HG02938 (cell line): ENCODE data around the gene MYO1E.
A peak's percentile ranks its signal among the peaks of the same experiment; 100 is the strongest.

Experiments
- ATAC-seq: cut with Tn5 transposase; IDR thresholded peaks from one replicate; pipeline ENCODE4 v1.9.1; 2021; ENCODE audit warnings: mild to moderate bottlenecking, moderate library complexity; ENCODE audit not compliant: unreplicated experiment

MYO1E gene

GRCh38 chr15:59105854-59106253 lies 266.8 kb downstream of the MYO1E start:
- ATAC-seq = no peak

GRCh38 chr15:59104912-59105732 lies 267.5 kb downstream of the MYO1E start, which contains the start of gene CCNB2:
CCNB2 (plus strand) TSS chr15:59105146; CDS start chr15:59105269, 123 bp downstream.
- peak; percentile 99 for ATAC-seq

DNA sequence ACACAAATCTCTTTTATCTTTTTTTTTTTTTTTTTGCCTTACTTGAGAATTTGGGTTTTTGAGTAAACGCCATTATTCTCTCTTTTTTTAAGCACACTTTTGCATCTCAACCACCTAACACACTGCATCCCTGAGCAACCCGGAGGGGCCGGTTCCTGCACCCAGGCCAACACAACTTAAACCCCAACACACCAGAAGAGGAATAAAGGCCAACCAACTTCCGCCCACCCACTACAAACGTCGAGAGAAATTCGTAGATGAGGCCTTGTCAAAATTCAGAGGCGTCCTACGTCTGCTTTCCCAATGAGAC lies 268.1 kb downstream of the MYO1E start:
- ATAC-seq = no peak

DNA sequence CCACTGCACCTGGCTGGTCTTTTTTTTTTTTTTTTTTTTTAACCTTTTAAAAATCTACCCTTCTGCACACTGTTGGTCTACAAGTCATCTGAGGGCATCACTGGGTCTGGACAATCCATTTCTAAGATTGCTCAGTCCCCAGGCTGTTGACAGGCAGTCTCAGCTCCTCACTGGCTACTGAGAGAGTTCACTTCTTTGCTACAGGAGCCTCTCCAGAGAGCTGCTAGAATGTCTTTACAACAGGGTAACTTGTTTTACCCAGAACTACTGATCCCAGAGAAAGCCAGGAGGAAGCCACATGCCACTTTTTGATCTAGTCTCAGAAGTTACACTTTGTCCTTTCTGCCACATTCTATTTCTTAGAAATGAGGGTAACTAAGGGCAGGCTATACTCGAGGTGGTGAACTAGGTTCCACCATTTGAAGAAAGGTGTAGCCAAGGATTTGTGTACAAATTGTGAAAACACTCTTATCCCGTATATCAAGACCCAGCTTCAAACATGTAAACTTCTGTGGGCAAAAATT lies 273.4 kb downstream of the MYO1E start:
- ATAC-seq = no peak

GRCh38 chr15:59096429-59096828 lies 276.2 kb downstream of the MYO1E start:
- no peak for ATAC-seq

- ATAC-seq = no peak
Observed at GRCh38 chr15:59094077-59094476, 278.6 kb downstream of the MYO1E start.

DNA sequence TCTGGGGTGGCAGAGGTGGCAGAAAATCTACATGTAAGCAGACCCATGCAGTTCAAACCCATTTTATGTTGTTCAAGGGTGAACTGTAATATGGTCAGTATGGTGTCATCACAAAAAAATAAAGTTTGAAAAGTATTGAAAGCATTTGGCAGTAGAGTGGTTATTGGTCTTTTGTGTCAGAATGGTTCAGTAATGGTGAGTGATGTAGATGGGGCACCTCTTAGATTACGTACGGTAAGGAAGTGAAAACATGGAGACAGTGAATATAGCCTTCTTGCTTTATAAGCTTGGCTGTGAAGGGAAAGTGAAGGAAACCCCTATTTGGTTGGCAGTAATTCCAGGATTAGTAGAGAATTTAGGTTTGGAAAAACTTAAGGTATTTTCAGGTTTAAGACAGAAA lies 284.9 kb downstream of the MYO1E start:
- ATAC-seq = no peak
